HAP-1 (cell line): Measurements from ENCODE around the gene GIPC3.

Source experiments
- DNase-seq, 2 experiments: peaks; one replicate each; pipeline ENCODE4 v3.0.0-alpha.2; 2016 to 2020; ENCODE audit warnings: low spot score in 2 of 2
- H3K27me3 ChIP-seq: fragments of 250-450 bp; sonication (Bioruptor Pico); 2 replicates; pipeline ENCODE4 v1.5.1; 2020; ENCODE audit warnings: low read depth, mild to moderate bottlenecking, moderate library complexity
- H3K36me3 ChIP-seq: fragments of 250-450 bp; sonication (Bioruptor Pico); replicated peaks from 2 replicates; pipeline ENCODE4 v1.5.1; 2020; ENCODE audit warnings: mild to moderate bottlenecking
- H3K4me1 ChIP-seq: fragments of 250-450 bp; sonication (Bioruptor Pico); 2 replicates; pipeline ENCODE4 v1.5.1; 2020; ENCODE audit warnings: mild to moderate bottlenecking
- H3K4me3 ChIP-seq: fragments of 250-450 bp; sonication (Bioruptor Pico); 2 replicates; pipeline ENCODE4 v1.5.1; 2020; ENCODE audit warnings: mild to moderate bottlenecking, moderate library complexity
- H3K9me3 ChIP-seq: fragments of 250-450 bp; sonication (Bioruptor Pico); 2 replicates; pipeline ENCODE4 v1.5.1; 2020; ENCODE audit warnings: mild to moderate bottlenecking, moderate library complexity
- in situ Hi-C: fragments of 300-500 bp; cut with MboI; formaldehyde crosslinking; loops from 3 replicates; pipeline ENCODE4 v1.14.3; 2020; ENCODE audit warnings: low sequenced_read_pairs, inconsistent platforms, mixed read lengths

GIPC3 gene

DNA sequence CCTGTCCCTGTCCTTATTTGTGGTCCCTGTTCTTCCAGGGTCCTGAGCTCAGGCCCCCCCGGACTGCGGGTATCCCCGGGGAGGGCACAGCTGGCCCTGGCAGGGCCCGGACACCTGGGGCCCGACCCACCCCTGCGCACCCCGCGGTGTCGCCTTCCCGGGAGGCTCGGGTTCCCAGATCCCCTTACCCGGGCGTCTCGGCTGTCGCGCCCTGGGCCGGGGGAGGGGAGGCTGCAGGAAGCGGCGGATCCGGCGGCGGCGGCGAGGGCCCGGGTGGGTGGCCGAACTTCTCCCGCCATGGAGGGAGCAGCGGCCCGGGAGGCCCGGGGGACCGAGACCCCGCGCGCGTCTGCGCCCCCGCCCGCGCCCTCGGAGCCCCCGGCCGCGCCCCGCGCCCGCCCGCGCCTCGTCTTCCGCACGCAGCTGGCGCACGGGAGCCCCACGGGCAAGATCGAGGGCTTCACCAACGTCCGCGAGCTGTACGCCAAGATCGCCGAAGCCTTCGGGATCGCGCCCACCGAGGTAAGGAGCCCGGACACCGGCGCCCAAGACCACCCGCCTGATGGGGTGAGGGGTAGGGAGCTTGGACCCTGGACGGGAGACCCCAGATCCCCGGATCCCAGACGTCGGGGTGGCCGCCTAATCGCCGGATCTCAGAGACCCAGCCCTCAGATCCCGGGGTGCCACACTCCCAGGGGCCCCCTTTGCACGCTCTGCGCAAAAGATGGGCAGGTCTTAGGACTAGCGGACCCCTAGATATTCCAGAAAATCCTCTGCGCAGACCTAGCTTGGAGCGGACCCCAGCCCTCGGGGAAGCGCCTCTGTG is at the start of gene GIPC3:
TSS of gene GIPC3 (plus strand) at position 178 of the 826 bp plus-strand sequence. CDS start at position 298, 120 bp downstream.
- Histone ChIP-seq H3K27me3 (peaks cover 5% of the 10 kb centered on the region), H3K4me1 (peaks cover 3% of the 10 kb centered on the region; the same call in 1 of the 2 replicates), H3K9me3 (no peaks in the 10 kb centered on the region), H3K36me3 (no peaks in the 10 kb centered on the region), H3K4me3 (peak within 1 kb of the TSS; percentile 32)
- peak in 1 of 2 experiments; percentile 43 for DNase-seq
- in situ Hi-C loops, result no loop called here

DNA sequence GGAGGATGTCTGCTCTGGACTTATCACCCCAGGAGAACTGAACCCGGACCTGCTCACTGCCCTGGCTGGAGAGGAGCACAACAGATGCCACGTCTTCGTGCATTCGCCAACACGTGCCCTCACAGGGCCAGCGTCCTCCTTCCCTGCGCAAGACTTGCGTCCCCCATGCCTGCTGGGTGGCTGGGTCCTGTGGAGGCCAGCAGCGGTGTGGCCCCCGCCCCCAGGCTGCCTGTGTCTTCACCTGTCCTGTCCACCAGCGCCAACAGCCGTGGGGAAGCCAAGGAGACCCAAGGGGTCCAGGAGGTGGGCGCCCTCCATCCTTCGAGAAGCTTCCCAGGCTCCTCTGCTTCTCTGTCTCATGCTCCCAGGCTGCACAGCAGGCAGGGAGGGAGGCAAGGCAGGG is 49.7 kb upstream of the GIPC3 start:
- no peak for DNase-seq
- Histone ChIP-seq H3K27me3 (no peaks in the 10 kb centered on the region), H3K36me3 (peaks cover 63% of the 10 kb centered on the region)

DNA sequence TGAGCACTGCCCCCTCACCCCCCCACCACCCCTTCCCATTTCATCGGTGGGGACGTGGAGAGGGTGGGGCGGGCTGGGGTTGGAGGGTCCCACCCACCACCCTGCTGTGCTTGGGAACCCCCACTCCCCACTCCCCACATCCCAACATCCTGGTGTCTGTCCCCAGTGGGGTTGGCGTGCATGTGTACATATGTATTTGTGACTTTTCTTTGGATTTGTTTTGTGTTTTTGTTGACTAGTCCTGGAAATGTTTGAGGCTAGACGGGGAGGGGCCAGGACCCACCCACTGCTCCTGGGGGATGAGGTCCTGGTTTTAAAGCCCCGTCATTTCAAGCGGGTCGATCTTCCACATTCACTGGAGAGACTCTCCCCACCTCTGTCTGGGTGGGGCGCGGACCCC is 49.3 kb upstream of the GIPC3 start:
- in situ Hi-C loops, result no loop called here
- Histone ChIP-seq H3K27me3 (no peaks in the 10 kb centered on the region), H3K4me1 (no peaks in the 10 kb centered on the region), H3K36me3 (peaks cover 59% of the 10 kb centered on the region), H3K9me3 (no peaks in the 10 kb centered on the region), H3K4me3 (no peak overlapping the region)
- DNase-seq, result no peak

More for the DNA sequence above, 49.7 kb upstream of the GIPC3 start:
- Histone ChIP-seq H3K4me1 (no peaks in the 10 kb centered on the region), H3K4me3 (no peak overlapping the region), H3K9me3 (no peaks in the 10 kb centered on the region)
- in situ Hi-C loops, result no loop called here

- no peaks in the 10 kb centered on the region for H3K27me3 ChIP-seq
- in situ Hi-C loops, result no loop called here
- H3K36me3 ChIP-seq, result peaks cover 53% of the 10 kb centered on the region
These were observed 48.7 kb upstream of the GIPC3 start for GRCh38 chr19:3536429-3537100.

DNA sequence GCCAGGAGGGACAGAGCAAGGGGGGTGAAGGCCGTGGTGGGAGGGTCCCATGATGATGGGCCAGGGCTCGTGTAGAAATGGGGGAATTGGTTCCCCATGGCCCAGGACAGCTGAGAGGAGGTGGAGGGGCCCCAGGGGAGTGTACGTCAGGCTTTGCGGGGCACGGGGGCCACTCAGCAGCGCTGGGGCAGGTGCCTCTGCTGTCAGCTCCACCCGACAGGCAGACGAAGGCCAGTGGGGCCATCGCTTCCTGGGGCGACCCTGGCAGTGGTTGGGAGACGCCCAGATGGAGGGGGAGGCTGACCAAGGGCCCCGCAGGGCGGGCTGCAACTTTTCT is 48.2 kb upstream of the GIPC3 start:
- Histone ChIP-seq H3K27me3 (no peaks in the 10 kb centered on the region), H3K9me3 (no peaks in the 10 kb centered on the region), H3K4me3 (no peak overlapping the region), H3K36me3 (peaks cover 48% of the 10 kb centered on the region), H3K4me1 (no peaks in the 10 kb centered on the region)
- in situ Hi-C loops, result no loop called here
- DNase-seq, result no peak

More at GRCh38 chr19:3536429-3537100, 48.7 kb upstream of the GIPC3 start:
- Histone ChIP-seq H3K9me3 (no peaks in the 10 kb centered on the region), H3K4me1 (no peaks in the 10 kb centered on the region), H3K4me3 (no peak overlapping the region)
- DNase-seq, result no peak

GRCh38 chr19:3537438-3538240 is 47.6 kb upstream of the GIPC3 start:
- no peaks in the 10 kb centered on the region for H3K9me3 ChIP-seq
- H3K36me3 ChIP-seq, result peaks cover 43% of the 10 kb centered on the region
- no peak for DNase-seq
- in situ Hi-C loops, result no loop called here
- H3K4me3 ChIP-seq, result no peak overlapping the region
- H3K4me1 ChIP-seq, result no peaks in the 10 kb centered on the region
- H3K27me3 ChIP-seq, result no peaks in the 10 kb centered on the region

DNA sequence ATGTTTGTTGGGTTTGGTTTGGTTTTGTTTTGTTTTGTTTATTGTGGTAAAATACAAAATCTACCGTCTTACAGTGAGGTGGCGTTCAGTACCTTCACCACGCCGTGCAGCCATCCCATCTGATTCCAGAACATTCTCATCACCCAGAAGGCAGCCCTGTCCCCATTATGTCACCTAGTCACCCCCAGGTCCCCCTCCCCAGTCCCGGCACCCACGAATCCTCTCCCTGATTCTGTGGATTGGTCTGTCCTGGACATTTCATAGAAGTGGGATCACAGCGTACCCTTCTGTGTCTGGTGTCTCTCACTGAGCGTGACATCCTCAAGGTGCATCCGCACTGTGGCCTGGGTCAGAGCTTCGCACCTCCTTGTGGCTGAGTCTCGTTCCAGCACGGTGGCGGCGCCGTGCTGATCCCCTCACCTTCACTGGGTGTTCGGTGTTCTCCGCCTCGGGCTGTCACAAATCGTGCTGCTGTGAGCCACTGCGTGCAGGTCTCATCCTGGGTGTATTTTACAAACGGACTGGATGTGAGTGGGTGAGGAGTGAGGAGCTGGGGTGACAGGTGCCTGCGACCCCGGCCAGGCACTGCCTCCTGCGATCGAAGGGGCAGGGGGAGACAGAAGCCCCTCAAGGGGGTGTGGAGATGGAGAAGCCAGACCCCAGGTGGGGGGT is 46.9 kb upstream of the GIPC3 start:
- peaks cover 38% of the 10 kb centered on the region for H3K36me3 ChIP-seq
- H3K9me3 ChIP-seq, result no peaks in the 10 kb centered on the region
- in situ Hi-C loops, result no loop called here
- H3K4me3 ChIP-seq, result no peak overlapping the region
- no peaks in the 10 kb centered on the region for H3K27me3 ChIP-seq
- no peaks in the 10 kb centered on the region for H3K4me1 ChIP-seq
- no peak for DNase-seq

- Histone ChIP-seq H3K4me1 (no peaks in the 10 kb centered on the region), H3K4me3 (no peak within 1 kb of the TSS), H3K36me3 (peaks cover 32% of the 10 kb centered on the region), H3K27me3 (no peaks in the 10 kb centered on the region), H3K9me3 (no peaks in the 10 kb centered on the region)
- in situ Hi-C loops, result no loop called here
- DNase-seq, result no peak
These were observed 46.1 kb upstream of the GIPC3 start, which contains the start of gene TEKTIP1 for GRCh38 chr19:3538965-3539755. Gene TEKTIP1 (plus strand): TSS chr19:3539174. CDS start chr19:3539178, 4 bp downstream.

GRCh38 chr19:3539756-3540118 is 45.5 kb upstream of the GIPC3 start:
- Histone ChIP-seq H3K4me1 (no peaks in the 10 kb centered on the region), H3K36me3 (peaks cover 27% of the 10 kb centered on the region), H3K4me3 (no peak overlapping the region), H3K9me3 (no peaks in the 10 kb centered on the region), H3K27me3 (no peaks in the 10 kb centered on the region)
- DNase-seq, result no peak
- in situ Hi-C loops, result no loop called here

GRCh38 chr19:3543150-3544057 is 41.9 kb upstream of the GIPC3 start:
- no peaks in the 10 kb centered on the region for H3K4me1 ChIP-seq
- no peaks in the 10 kb centered on the region for H3K9me3 ChIP-seq
- DNase-seq, result no peak
- in situ Hi-C loops, result no loop called here
- H3K36me3 ChIP-seq, result peaks cover 21% of the 10 kb centered on the region
- no peak overlapping the region for H3K4me3 ChIP-seq
- H3K27me3 ChIP-seq, result no peaks in the 10 kb centered on the region

DNA sequence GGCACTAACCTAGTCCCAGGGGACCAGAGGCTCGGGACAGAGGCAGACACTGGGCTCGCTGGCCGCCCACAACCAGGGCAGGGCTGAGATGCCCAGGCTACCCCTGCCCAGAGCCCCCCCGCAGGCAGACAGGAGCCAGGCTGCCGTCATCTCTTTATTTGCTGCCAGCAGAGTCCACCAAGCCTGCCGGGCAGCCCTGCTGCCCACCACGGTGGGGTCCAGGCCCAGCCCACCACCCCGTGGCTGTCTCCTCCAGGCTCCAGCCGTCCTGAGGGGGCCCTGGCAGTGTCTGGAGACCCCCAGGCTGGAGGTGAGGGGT is 41.3 kb upstream of the GIPC3 start:
- H3K9me3 ChIP-seq, result no peaks in the 10 kb centered on the region
- no peaks in the 10 kb centered on the region for H3K27me3 ChIP-seq
- in situ Hi-C loops, result no loop called here
- DNase-seq, result no peak
- H3K36me3 ChIP-seq, result peaks cover 25% of the 10 kb centered on the region
- no peak overlapping the region for H3K4me3 ChIP-seq
- H3K4me1 ChIP-seq, result no peaks in the 10 kb centered on the region
